K562 (cell line): ENCODE data around the gene SLC2A10. TPM values are rescaled to one million over a fixed set of nuclear protein-coding genes. Genes with fewer than 3 reads are reported as not detected.

Experiments used
- ATAC-seq: fragments of 200-7000 bp; cut with Tn5 transposase; 3 replicates; pipeline ENCODE4 v1.9.1; 2020; ENCODE audit warnings: moderate library complexity
- BruUV-seq: library from RNA; stranded (reverse); fragments of 400-500 nt; replicated peaks from 2 replicates; lab custom pipeline; 2021; lab: Mats Ljungman, UMichigan
- CTCF ChIA-PET: fragments of 300-600 bp; formaldehyde crosslinking; extraction: SDS; loops from one replicate; lab custom pipeline; 2021; ENCODE audit warnings: low intra/inter-chr PET ratio; lab: Yijun Ruan, JAX
- POLR2A ChIA-PET: fragments of 300-600, 350-650 bp; sonication (Branson Sonifier 250); formaldehyde crosslinking; extraction: SDS; loops from one replicate; lab custom pipeline; 2021; ENCODE audit warnings: antibody characterized with exemption, inconsistent platforms; lab: Yijun Ruan, JAX
- DNase-seq, 4 experiments: peaks; one replicate each; pipeline versions ENCODE4 v3.0.0 to v3.0.0-alpha.2; 2011 to 2018; ENCODE audit warnings: low spot score in 3 of 4, mixed read lengths in 3 of 4; ENCODE audit errors: extremely low read depth in 1 of 4
- FAIRE-seq: peaks from 2 replicates; lab custom pipeline; 2011; peaks lifted over from hg19 to GRCh38; lab: Jason Lieb, UNC
- H2AFZ ChIP-seq: 2 replicates; pipeline ENCODE4 v1.6.0; 2011; ENCODE audit warnings: low read depth, low read length, control low read depth, inconsistent platforms
- H3K27ac ChIP-seq: fragments of 200-600 bp; 3 replicates; pipeline ENCODE4 v1.8.0; 2011; ENCODE audit warnings: low read depth, mild to moderate bottlenecking, control low read depth, inconsistent platforms, low read length, moderate library complexity, mixed read lengths; ENCODE audit errors: extremely low read depth
- H3K27me3 ChIP-seq, 2 experiments: fragments of 300-600 bp in 1 of 2; 2 replicates in 1 of 2; 3 replicates in 1 of 2; pipeline versions ENCODE4 v1.6.0 to v1.8.0; 2011; ENCODE audit warnings: inconsistent platforms in 2 of 2, low read length in 2 of 2, mild to moderate bottlenecking in 1 of 2, mixed read lengths in 1 of 2, moderate library complexity in 1 of 2; ENCODE audit not compliant: control insufficient read depth in 2 of 2, insufficient read depth in 2 of 2
- H3K36me3 ChIP-seq: fragments of 300-600 bp; 3 replicates; pipeline ENCODE4 v1.8.0; 2011; ENCODE audit warnings: mild to moderate bottlenecking, low read length, inconsistent platforms; ENCODE audit not compliant: control insufficient read depth, insufficient read depth
- H3K4me1 ChIP-seq, 2 experiments: fragments of 200-600 bp in 1 of 2; replicated peaks in 1 of 2; 2 replicates in 1 of 2; 3 replicates in 1 of 2; pipeline versions ENCODE4 v1.5.1 to v1.8.0; 2011; ENCODE audit warnings: inconsistent platforms in 2 of 2, low read length in 2 of 2, mild to moderate bottlenecking in 1 of 2, mixed read lengths in 1 of 2, moderate library complexity in 1 of 2; ENCODE audit not compliant: control insufficient read depth in 2 of 2, insufficient read depth in 2 of 2
- H3K4me2 ChIP-seq: 2 replicates; pipeline ENCODE4 v1.6.1; 2011; ENCODE audit warnings: low read length, control low read depth, inconsistent platforms, mixed read lengths; ENCODE audit not compliant: insufficient read depth
- H3K4me3 ChIP-seq: fragments of 200-600 bp; sonication (generic), shearing (Covaris generic); 2 replicates; pipeline ENCODE4 v1.5.1; 2016; ENCODE audit warnings: control low read depth, inconsistent platforms
- H3K79me2 ChIP-seq: fragments of 200-600 bp; 3 replicates; pipeline ENCODE4 v1.8.0; 2011; ENCODE audit warnings: low read length, inconsistent platforms; ENCODE audit not compliant: control insufficient read depth, insufficient read depth
- H3K9ac ChIP-seq, 2 experiments: 2 replicates each; pipeline versions ENCODE4 v1.6.0 to v1.6.1; 2011; ENCODE audit warnings: low read depth in 2 of 2, low read length in 2 of 2, control low read depth in 1 of 2, inconsistent platforms in 1 of 2, mild to moderate bottlenecking in 1 of 2, mixed read lengths in 1 of 2; ENCODE audit not compliant: insufficient read depth in 1 of 2
- H3K9me1 ChIP-seq: one replicate; pipeline ENCODE4 v1.6.0; 2011; ENCODE audit warnings: inconsistent platforms, mild to moderate bottlenecking, low read length, moderate library complexity; ENCODE audit not compliant: control insufficient read depth, insufficient read depth
- H3K9me3 ChIP-seq: replicated peaks from 2 replicates; pipeline ENCODE4 v1.5.1; 2011; ENCODE audit warnings: low read depth, low read length, inconsistent platforms; ENCODE audit not compliant: control insufficient read depth, insufficient read depth
- H4K20me1 ChIP-seq: replicated peaks from 2 replicates; pipeline ENCODE4 v1.6.1; 2011; ENCODE audit warnings: low read length, inconsistent platforms, mixed read lengths; ENCODE audit not compliant: control insufficient read depth, insufficient read depth
- NFIC ChIP-seq: fragments of 450-650 bp; IDR thresholded peaks from 2 replicates; pipeline ENCODE4 v1.6.1; 2017; ENCODE audit warnings: mild to moderate bottlenecking, inconsistent platforms
- WGBS: fragments of 100-300 bp; shearing (Covaris generic); methylation state at CpG from one replicate; pipeline ENCODE4 v1.1.6; 2016; ENCODE audit warnings: low coverage, mixed read lengths; ENCODE audit not compliant: insufficient coverage; ENCODE audit errors: missing lambda C conversion rate; 5-methylcytosine and 5-hydroxymethylcytosine counted together
- in situ Hi-C: fragments of 300-500 bp; cut with MboI; formaldehyde crosslinking; loops from 4 replicates; pipeline ENCODE4 v1.15.0; 2018; ENCODE audit warnings: inconsistent platforms, mixed read lengths
- intact Hi-C: fragments of 100-400 bp; cut with micrococcal nuclease; formaldehyde crosslinking; loops from 2 replicates; pipeline ENCODE4 v1.14.2; 2022
- polyA plus RNA-seq, 8 experiments: library from polyadenylated mRNA; depleted of rRNA in 4 of 8; stranded (reverse) in 5 of 8; unstranded in 3 of 8; fragments of >200 nt; fragmentation: Nextera tagmentation in 2 of 8; fragmentation: Illumina TruSeq in 1 of 8; extraction: Ambion mirVana in 2 of 8; extraction: Trizol in 1 of 8; gene quantifications; 2 replicates each; pipeline versions ENCODE4 v1.2.1 to v1.2.3, GENCODE V29; 2011 to 2014; ENCODE audit warnings: inconsistent platforms in 1 of 8, missing spikeins in 1 of 8
- total RNA-seq, 7 experiments: library from RNA; depleted of rRNA in 6 of 7; stranded (reverse); fragments of >200 nt in 6 of 7; fragmentation: Illumina TruSeq in 2 of 7; extraction: Trizol in 2 of 7; gene quantifications; 2 replicates each; pipeline versions ENCODE4 v1.2.1 to v1.2.3, GENCODE V29; 2011 to 2021; ENCODE audit warnings: low replicate concordance in 1 of 7
- TF ChIP-seq, protein P1 (sequence below), 2 experiments: fragments of 450-650 bp; IDR thresholded peaks; 2 replicates each; pipeline ENCODE4 v1.6.1; 2018; ENCODE audit warnings: mild to moderate bottlenecking in 2 of 2, low read depth in 1 of 2; ENCODE audit not compliant: partially characterized antibody in 2 of 2

Gene SLC2A10
- total and polyA plus RNA-seq, 9 of the 15 experiments (the other 6 are each of a cell fraction or from before 2014, with no cell fraction given): 0.01 to 1.8 (median 0.10) TPM

DNA sequence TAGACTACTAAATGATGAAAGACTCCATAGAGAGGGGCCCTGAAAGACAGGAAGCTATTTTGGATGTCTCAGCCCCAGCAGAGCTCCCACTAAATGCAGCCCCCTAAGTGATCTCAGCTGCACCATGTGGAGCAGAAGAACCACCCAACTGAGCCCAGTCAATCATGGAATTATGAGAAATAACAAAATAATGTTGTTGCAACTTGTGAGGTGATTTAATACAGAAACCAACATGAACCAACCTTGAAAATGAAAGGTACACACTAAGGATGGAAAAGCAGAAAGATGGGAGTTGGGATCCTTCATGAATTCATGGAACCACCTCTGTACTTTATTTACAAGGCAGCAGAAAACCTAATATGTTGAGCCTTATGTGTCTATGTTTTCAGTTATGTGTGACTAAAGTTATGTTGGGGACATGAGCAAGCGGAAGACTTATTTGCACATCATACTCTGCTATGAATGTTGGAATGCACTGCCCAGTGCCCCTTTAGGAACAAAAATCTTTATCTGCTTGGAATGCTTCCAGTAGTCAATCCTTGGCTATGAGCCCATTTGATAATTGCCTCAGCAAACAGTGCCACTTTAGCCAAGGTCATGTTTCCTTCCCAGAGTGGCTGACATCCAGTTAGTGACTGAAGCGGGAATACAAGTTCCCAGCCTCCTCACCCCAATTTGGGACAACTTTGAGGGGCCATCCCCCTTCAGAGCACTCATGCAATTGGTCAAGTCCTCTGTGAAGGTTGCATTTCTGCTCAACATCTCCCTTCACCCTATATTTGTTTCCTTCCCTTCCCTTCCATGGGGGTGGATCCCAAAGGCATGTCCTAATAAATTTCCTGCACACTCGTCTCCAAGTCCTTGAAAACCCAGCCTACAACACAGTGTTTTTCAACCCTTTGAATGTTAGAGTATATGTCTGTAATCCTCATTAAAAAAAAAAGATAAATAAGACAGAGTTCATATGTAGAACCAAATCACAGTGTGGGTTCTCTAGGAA, 38.6 kb upstream of the SLC2A10 start:
- H3K4me1 ChIP-seq: no peaks in the 10 kb centered on the region
- ChIA-PET POLR2A (interaction anchor here (0.6 to 1.3 kb wide), 4 partner anchors 9 to 18 kb away, joined by 3 read pairs; no protein-coding TSS in a partner anchor), CTCF (no interaction called here)
- no peak for FAIRE-seq
- 63% methylated on average over 3 of the region's 3 CpGs for WGBS
- H3K27ac ChIP-seq: no peak overlapping the region
- no peak for DNase-seq
- ATAC-seq: no peak
- no peaks in the 10 kb centered on the region for H3K79me2 ChIP-seq
- no peak overlapping the region for H3K4me3 ChIP-seq
- H3K36me3 ChIP-seq: peaks cover 11% of the 10 kb centered on the region; the same call in 2 of the 3 replicates
- BruUV-seq: no TSS peak
- H3K9ac ChIP-seq: no peak overlapping the region
- peaks cover 8% of the 10 kb centered on the region; the same call in 1 of the 2 replicates for H4K20me1 ChIP-seq
- in situ Hi-C loops (loop anchor here (10.0 kb wide), 1 partner anchor 316 kb away; no protein-coding TSS in a partner anchor), intact Hi-C loops (no loop called here)
- H3K9me3 ChIP-seq: no peaks in the 10 kb centered on the region
- H2AFZ ChIP-seq: no peak overlapping the region
- H3K27me3 ChIP-seq: no peaks in the 10 kb centered on the region
- peaks cover 4% of the 10 kb centered on the region for H3K9me1 ChIP-seq
- TF ChIP-seq, protein P1, sequence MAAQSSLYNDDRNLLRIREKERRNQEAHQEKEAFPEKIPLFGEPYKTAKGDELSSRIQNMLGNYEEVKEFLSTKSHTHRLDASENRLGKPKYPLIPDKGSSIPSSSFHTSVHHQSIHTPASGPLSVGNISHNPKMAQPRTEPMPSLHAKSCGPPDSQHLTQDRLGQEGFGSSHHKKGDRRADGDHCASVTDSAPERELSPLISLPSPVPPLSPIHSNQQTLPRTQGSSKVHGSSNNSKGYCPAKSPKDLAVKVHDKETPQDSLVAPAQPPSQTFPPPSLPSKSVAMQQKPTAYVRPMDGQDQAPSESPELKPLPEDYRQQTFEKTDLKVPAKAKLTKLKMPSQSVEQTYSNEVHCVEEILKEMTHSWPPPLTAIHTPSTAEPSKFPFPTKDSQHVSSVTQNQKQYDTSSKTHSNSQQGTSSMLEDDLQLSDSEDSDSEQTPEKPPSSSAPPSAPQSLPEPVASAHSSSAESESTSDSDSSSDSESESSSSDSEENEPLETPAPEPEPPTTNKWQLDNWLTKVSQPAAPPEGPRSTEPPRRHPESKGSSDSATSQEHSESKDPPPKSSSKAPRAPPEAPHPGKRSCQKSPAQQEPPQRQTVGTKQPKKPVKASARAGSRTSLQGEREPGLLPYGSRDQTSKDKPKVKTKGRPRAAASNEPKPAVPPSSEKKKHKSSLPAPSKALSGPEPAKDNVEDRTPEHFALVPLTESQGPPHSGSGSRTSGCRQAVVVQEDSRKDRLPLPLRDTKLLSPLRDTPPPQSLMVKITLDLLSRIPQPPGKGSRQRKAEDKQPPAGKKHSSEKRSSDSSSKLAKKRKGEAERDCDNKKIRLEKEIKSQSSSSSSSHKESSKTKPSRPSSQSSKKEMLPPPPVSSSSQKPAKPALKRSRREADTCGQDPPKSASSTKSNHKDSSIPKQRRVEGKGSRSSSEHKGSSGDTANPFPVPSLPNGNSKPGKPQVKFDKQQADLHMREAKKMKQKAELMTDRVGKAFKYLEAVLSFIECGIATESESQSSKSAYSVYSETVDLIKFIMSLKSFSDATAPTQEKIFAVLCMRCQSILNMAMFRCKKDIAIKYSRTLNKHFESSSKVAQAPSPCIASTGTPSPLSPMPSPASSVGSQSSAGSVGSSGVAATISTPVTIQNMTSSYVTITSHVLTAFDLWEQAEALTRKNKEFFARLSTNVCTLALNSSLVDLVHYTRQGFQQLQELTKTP (IDR thresholded peaks at IDR 0.05; ENCODE audit: low read depth in 1 of 2, partially characterized antibody in 2 of 2): no peak
- TF ChIP-seq NFIC: 0 out of 2 replicates have a peak, but pooled peaks have one; percentile 48
- H3K4me2 ChIP-seq: no peak overlapping the region
